ENCODE measurements around the gene HJURP.
"Not testable (repeated sequence)": the region's sequence is repeated elsewhere in the genome, so short reads cannot be mapped to it uniquely, and the experiment has no call there.

- TF ChIP-seq, protein P1, sequence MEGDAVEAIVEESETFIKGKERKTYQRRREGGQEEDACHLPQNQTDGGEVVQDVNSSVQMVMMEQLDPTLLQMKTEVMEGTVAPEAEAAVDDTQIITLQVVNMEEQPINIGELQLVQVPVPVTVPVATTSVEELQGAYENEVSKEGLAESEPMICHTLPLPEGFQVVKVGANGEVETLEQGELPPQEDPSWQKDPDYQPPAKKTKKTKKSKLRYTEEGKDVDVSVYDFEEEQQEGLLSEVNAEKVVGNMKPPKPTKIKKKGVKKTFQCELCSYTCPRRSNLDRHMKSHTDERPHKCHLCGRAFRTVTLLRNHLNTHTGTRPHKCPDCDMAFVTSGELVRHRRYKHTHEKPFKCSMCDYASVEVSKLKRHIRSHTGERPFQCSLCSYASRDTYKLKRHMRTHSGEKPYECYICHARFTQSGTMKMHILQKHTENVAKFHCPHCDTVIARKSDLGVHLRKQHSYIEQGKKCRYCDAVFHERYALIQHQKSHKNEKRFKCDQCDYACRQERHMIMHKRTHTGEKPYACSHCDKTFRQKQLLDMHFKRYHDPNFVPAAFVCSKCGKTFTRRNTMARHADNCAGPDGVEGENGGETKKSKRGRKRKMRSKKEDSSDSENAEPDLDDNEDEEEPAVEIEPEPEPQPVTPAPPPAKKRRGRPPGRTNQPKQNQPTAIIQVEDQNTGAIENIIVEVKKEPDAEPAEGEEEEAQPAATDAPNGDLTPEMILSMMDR (IDR thresholded peaks at IDR 0.05) = not testable (repeated sequence)
- TF ChIP-seq POLR2AphosphoS5, POLR2A (IDR thresholded peaks at IDR 0.05): not testable (repeated sequence)
These were observed 17.8 kb upstream of the HJURP start for GRCh38 chr2:233872125-233872524.

Data from sigmoid colon (tissue), 4 donors.